Cardiac muscle cell (in vitro differentiated cells and primary cell): ENCODE data around the gene SHISAL1. TPM values are rescaled to one million over a fixed set of nuclear protein-coding genes. Genes with fewer than 3 reads are reported as not detected.

Experiments
- DNase-seq, 2 donors: peaks; one replicate each; pipeline versions ENCODE4 v3.0.0 to v3.0.0-alpha.2; 2010 to 2017; ENCODE audit warnings: low read depth in 1 of 2, low spot score in 1 of 2
- H3K27ac ChIP-seq: fragments of 200-600 bp; sonication (generic); 2 replicates; pipeline ENCODE4 v1.5.1; 2016
- H3K27me3 ChIP-seq: fragments of 200-600 bp; sonication (generic); 2 replicates; pipeline ENCODE4 v1.6.0; 2016; ENCODE audit warnings: control low read depth
- H3K36me3 ChIP-seq: fragments of 200-600 bp; sonication (generic); 2 replicates; pipeline ENCODE4 v1.5.1; 2016; ENCODE audit warnings: control low read depth
- H3K4me1 ChIP-seq: fragments of 200-600 bp; sonication (generic); 2 replicates; pipeline ENCODE4 v1.8.1; 2017; ENCODE audit warnings: low read depth, mild to moderate bottlenecking, mixed run types
- H3K4me3 ChIP-seq: fragments of 200-600 bp; sonication (generic); 2 replicates; pipeline ENCODE4 v1.5.1; 2016; ENCODE audit warnings: mild to moderate bottlenecking
- H3K9me3 ChIP-seq: fragments of 200-600 bp; sonication (generic); 2 replicates; pipeline ENCODE4 v1.5.1; 2017; ENCODE audit warnings: low read depth, mild to moderate bottlenecking, control low read depth
- polyA plus RNA-seq: library from polyadenylated mRNA; unstranded; fragments of >200 nt; fragmentation: Nextera tagmentation; extraction: Ambion mirVana; gene quantifications from 2 replicates; pipeline ENCODE4 v1.2.1, GENCODE V29; 2016
- total RNA-seq: library from RNA; depleted of rRNA; stranded (reverse); fragments of >200 nt; gene quantifications from 2 replicates; pipeline ENCODE4 v1.2.3, GENCODE V29; 2016
- TF ChIP-seq, protein P1 (sequence below): IDR thresholded peaks from 2 replicates; pipeline ENCODE4 v1.5.1; 2012; ENCODE audit warnings: low read depth, mild to moderate bottlenecking, low read length

The SHISAL1 gene
- total and polyA plus RNA-seq, 2 experiments from 2014 or later, result 0.40 to 2.8 TPM

DNA sequence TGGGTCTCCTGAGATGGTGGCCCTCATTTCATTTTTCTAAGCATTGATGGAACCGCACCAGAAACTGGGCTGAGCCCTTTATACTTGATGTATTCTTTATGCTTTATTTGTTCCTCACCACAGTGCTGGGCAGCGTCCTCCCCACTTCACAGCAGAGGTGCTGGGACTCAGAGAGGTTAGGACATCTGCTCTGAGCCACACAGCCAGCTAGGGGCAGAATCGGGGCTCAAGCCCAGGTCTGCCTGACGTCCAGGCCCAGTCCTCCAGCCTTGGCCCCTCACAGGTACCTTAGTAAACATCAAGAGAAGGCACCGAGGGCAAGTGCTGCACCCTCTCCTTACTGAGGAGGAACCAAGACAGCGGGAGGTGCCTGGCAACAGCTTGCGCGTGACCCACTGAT, 20.2 kb upstream of the SHISAL1 start:
- no peaks in the 10 kb centered on the region for H3K4me1 ChIP-seq
- no peak overlapping the region for H3K27ac ChIP-seq
- peaks cover 68% of the 10 kb centered on the region for H3K27me3 ChIP-seq
- no peak for DNase-seq
- no peak overlapping the region for H3K4me3 ChIP-seq
- no peaks in the 10 kb centered on the region for H3K9me3 ChIP-seq
- no peaks in the 10 kb centered on the region for H3K36me3 ChIP-seq
- TF ChIP-seq, protein P1, sequence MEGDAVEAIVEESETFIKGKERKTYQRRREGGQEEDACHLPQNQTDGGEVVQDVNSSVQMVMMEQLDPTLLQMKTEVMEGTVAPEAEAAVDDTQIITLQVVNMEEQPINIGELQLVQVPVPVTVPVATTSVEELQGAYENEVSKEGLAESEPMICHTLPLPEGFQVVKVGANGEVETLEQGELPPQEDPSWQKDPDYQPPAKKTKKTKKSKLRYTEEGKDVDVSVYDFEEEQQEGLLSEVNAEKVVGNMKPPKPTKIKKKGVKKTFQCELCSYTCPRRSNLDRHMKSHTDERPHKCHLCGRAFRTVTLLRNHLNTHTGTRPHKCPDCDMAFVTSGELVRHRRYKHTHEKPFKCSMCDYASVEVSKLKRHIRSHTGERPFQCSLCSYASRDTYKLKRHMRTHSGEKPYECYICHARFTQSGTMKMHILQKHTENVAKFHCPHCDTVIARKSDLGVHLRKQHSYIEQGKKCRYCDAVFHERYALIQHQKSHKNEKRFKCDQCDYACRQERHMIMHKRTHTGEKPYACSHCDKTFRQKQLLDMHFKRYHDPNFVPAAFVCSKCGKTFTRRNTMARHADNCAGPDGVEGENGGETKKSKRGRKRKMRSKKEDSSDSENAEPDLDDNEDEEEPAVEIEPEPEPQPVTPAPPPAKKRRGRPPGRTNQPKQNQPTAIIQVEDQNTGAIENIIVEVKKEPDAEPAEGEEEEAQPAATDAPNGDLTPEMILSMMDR, result no peak

DNA sequence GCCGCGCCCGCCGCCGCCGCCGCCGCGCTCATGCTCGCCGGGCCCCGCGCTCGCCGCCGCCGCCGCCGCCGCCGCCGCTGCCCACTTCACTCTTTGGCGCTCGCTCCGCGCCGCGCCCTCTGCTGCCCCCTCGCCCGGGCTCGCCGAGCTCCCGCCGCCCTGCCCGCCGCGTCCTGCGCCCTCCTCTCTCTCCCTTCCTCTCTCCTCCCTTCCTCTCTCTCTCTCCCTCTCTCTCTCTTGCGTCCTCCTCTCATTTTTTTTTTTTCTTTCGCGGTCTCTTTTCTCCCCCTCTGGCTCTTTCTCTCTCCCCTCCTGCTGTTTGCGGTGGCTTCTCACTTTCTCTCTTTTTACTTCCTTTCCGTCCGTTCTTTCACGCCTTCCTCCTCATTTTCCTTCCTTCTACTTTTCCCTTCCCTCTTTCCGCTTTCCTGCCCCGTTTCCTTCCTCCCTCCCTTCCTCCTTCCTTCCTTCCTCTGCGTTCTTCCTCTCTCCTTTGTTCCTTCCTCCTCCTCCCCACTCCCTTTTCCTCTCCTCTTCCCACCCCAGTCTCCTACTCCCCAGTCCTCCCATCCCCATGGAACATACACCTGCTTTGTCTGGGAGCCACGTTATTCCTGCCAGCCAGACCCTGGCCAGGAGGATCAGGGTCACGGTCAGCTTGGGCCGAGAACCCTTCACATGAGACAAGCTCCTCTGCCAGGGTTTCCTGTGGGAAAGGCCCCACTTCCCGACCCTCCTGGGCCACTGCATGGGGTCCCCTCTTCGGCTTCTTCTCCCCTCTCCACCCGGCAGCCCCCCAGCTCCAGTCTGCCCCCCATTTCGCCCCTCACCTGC, 19.3 kb upstream of the SHISAL1 start:
- H3K4me1 ChIP-seq, result no peaks in the 10 kb centered on the region
- peak overlapping the region; percentile 17 for H3K4me3 ChIP-seq
- no peaks in the 10 kb centered on the region for H3K9me3 ChIP-seq
- DNase-seq, result peak; percentile 51 to 80
- no peak overlapping the region for H3K27ac ChIP-seq
- TF ChIP-seq, protein P1, result no peak
- no peaks in the 10 kb centered on the region for H3K36me3 ChIP-seq
- H3K27me3 ChIP-seq, result peaks cover 73% of the 10 kb centered on the region

DNA sequence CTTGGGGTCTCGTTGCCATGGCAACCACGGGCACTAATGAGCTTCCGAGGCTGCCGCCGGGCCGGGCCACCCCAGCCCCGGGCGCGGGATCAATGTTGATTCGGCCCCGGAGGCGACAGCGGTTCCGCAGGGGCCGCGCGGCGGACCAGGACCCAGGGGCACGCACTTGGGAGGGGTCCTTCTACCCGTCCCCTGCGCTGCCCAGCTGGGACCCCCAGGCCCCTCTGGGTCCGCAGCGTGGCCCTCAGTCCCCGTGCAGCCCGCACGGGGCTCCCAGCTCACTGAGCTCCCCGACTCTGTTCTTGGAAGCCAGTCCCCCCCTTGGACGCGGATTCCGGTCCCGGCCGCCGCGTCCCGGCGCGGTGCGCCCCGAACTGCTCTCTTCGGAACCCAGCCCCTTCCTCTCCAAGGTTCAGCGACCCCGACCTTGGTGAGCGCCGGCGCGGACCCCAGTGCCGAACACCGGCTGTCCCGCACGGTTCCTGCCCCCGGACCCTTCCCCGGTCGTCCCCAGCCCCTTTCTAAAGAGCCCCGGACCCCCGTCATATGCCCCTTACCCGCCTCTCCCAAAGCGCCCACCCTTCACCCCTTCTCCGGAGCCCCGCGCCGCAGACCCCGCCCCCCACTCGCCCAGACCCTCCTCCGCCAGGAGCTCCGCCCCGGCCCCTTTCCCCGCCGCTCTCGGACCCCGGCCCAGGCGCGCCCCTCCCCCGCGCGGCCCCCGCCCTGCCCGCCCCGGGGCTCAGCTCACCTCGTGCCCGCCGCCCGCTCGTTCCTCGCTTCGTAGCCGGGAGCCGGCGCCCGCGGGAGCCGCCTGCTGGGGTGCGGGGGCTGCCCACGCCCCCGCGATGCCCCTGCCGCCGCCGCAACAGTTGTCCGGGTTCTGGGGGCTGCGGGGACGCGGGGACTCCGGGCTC, 18.3 kb upstream of the SHISAL1 start:
- no peaks in the 10 kb centered on the region for H3K36me3 ChIP-seq
- H3K4me1 ChIP-seq, result no peaks in the 10 kb centered on the region
- TF ChIP-seq, protein P1, result no peak
- peak overlapping the region; percentile 51 for H3K4me3 ChIP-seq
- H3K27me3 ChIP-seq, result peaks cover 77% of the 10 kb centered on the region
- DNase-seq, result peak in 1 of 2 donors; percentile 30
- H3K9me3 ChIP-seq, result no peaks in the 10 kb centered on the region
- H3K27ac ChIP-seq, result no peak overlapping the region

DNA sequence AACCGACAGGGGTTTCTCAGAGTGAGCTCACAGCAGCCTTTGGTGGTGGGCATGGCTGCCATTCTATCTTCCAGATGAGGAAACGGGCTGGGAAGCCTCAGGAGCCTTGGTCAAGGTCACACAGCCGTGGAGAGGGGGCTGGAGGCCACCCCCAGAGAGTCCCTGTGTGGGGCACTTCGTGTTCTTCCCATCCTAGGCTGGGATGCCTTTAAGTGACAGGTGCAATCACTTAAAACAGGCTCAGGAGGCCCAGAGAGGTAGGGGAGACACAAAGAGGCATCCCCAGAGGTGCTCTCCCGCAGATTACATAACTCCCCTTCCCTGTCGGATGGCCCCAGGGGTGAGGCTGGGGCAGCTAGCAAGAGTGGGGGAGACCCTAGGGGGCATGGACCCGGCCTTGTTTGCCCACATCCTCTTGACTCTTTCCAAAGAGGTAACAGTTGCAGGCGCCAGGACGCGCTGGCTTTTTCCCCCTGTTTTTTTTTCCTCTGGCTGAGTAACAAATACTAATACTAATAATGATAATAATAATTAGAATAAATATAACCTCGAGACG, 17.5 kb upstream of the SHISAL1 start:
- Histone ChIP-seq H3K4me3 (peak overlapping the region; percentile 51), H3K4me1 (no peaks in the 10 kb centered on the region), H3K27ac (no peak overlapping the region), H3K9me3 (no peaks in the 10 kb centered on the region), H3K27me3 (peaks cover 84% of the 10 kb centered on the region), H3K36me3 (no peaks in the 10 kb centered on the region)
- TF ChIP-seq, protein P1, result no peak
- DNase-seq, result no peak

DNA sequence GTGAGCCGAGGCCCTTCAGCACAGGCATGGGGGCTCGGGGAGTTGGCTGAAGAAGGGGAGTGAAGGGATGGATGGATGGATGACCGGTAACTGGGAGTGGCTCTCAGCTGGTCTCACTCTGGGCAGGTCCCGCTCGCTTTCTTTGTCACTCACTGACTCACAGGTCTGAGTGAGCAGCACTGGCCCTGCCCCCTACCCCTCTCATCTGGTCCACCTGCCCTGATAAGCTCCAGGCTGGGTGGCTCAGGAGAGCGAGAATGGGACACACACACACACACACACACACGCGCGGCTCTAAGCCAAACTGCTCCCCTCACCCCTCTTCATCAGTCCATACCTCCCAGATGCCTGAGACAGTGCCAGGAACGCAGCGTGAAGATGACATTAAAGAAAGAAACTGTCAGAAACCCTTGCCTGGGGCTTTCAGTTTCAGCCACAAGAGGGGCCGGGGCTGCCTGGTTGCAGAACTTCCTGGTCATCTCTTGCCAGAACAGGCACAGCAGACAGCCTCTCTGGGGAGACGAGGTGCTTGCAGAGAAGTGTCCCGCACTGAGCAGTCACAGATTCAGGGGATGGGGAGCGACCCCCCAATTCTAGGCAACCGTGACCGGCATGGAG, 16.5 kb upstream of the SHISAL1 start:
- H3K27me3 ChIP-seq, result peaks cover 83% of the 10 kb centered on the region
- H3K4me3 ChIP-seq, result no peak overlapping the region
- TF ChIP-seq, protein P1, result peak; percentile 5
- no peak for DNase-seq
- H3K36me3 ChIP-seq, result no peaks in the 10 kb centered on the region
- H3K9me3 ChIP-seq, result no peaks in the 10 kb centered on the region
- H3K4me1 ChIP-seq, result no peaks in the 10 kb centered on the region
- no peak overlapping the region for H3K27ac ChIP-seq
